ENCODE measurements around the gene PCBD2.
"Not testable (repeated sequence)": the region's sequence is repeated elsewhere in the genome, so short reads cannot be mapped to it uniquely, and the experiment has no call there.

The PCBD2 gene

DNA sequence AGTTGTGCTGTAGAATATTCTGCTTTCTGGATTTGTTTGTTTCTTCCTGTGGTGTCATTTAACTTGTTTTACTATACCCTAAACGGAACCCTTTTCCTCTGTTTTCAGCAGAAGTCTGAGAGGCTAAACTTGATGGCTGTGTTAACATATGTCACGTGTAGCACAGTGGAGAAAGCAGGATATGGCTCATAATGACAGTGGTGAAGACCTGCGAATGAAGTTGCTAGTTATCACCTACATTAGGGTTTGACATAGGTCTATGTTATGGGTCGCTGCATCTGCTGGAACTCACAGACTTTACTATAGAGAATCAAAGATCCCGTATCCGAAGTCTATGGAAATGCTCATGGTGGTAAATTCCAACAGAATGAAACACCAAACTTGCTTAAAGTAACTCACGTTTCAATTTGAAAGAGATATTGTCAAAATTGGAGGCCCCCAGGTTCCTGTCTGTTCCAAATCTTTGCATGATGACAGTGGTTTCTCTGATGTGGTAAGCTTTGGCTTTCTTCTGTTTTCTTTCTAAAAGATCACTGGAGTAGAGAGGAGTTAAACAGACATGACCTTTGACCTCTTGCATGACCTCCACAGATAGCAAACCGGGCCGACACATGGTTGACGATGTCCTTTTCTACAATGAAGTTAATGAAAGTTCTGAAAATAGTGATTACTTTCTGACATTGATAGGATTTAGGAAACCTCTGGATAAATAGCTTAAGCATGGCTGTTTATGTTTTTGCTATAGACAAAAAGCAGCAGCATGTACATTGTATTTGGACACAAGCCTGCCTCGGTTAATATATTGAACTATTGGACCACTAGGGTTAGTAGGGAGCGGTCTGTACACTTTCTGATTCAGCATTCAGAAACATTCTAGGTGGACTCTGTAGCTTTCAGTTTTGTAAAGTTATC is 59.7 kb downstream of the PCBD2 start:
- DNase-seq, result no peak

DNA sequence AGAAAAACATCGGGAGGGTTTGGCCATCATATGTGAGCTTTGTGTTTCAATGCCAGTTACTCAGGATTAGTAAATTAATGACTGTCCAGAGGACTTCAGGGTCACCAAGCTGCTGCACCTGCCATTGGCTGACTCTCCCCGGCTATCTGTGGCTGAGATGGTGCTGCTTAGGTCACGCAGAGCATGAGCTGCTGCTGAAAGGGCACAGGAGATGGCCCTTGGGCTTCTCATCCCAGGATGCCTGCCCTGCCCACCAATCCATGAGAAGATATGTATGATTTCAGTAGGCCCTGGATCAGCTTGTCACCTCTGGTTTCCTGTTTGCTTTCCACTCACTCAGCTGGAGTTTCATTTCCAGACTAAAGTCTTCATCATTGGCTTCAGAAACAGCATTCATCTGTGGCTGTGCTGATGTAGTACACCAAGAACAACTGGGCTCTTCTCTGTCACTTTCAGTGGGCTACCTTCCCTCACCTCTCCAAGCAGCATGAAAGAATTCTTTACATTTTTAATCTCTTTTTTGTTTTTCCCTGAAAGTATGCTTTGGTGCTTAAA is 60.4 kb downstream of the PCBD2 start:
- no peak for DNase-seq

DNA sequence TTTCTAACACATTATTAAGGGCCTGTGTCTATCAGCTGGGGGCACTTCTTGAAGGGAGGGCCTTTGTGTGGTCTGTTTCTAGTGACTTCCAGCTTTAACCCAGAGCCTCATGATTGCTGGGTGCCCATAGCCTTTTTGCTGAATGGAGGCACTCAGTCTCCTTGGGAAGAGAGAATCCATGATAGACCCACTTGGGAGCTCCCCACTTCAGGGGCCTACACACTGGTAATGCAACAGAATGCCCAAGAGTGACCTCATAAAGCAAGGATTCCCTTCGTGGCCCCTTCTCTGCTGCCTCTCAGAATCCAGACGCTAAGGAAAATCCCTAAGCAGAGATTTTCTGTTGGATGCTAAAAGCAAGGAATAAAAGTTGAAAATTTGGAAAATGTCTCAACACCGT is 62.7 kb downstream of the PCBD2 start, which contains the start of gene CATSPER3:
Gene CATSPER3, plus strand, starts transcription at position 301 of the 400 bp plus-strand sequence. Its CDS starts 85 bp downstream, at position 386.
- DNase-seq, result no peak

DNA sequence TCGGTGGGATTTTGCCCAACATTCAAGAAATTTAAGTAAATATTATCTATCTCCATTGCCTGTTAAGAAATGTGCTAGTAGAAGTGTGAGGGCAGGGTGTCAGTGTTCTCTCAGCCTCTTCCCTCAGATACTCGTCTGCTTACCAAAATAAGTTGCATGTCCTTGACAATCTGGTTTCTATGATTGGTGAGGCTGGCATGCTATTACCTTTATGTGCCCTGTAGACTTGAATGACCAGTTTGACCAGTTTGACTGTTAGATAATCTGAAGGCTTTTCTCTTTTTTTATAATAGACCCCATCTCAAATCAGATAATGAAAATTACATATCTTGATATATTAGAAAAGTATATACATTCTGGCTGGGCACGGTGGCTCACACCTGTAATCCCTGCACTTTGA is 63.1 kb downstream of the PCBD2 start:
- no peak for DNase-seq

DNA sequence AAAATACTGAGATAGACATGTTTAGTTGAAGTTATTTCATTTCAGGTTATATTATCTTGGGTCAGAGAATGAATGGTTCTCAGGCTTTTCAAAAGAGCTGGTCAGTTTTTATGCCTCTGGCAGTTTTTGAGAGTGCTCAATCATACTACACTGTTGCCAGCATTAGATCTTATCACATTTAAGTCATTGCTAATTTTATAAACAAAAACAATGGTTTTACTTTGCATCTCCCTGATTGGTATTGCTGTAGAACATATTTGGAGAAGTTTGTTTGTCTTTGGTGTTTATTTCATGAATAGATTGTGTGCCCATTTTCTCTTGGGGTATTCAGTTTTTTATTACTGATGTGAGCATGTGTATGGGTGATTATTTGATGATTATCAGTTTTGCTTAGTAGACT is 64.2 kb downstream of the PCBD2 start:
- no peak for DNase-seq

DNA sequence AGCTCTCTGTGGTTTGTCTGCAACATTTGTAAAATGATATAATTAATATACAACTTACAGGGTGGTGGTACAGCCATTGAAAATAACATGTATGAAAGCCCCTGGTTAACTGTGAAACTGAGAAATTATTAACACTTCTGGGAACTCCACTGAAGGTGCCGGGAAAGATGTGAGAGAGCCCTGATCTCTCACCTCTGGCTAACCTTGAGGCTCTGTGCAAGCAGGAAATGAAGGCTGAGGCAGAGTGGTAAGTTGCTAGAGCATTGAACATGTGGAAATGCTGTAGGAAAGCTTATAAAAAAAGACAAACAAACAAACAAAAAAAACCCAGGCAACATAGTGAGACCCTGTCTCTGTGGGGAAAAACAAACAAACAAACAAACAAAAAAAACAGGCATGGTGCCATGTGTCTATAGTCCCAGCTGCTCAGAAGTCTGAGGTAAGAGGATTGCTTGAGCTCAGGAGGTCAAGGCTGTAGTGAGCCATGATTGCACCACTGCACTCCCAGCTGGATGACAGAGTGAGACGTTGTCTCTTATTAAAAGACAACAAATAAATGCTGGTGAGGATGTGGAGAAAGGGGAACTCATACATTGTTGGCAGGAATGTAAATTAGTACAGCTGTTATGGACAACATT is 70.3 kb downstream of the PCBD2 start:
- DNase-seq, result no peak

DNA sequence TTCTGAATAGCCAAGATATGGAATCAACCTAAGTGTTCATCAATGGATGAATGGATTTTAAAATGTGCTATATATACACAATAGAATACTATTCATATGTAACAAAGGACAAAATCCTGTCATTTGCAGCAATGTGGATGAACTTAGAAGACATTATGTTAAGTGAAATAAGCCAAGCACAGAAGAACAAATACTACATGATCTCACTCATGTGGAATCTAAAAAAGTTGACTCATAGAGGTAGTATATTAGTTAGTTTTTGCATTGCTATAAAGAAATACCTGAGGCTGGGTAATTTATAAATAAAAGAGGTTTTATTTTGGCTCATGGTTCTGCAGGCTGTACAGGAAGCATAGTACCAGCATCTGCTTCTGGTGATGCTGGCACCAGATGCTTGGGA is 70.9 kb downstream of the PCBD2 start:
- no peak for DNase-seq

DNA sequence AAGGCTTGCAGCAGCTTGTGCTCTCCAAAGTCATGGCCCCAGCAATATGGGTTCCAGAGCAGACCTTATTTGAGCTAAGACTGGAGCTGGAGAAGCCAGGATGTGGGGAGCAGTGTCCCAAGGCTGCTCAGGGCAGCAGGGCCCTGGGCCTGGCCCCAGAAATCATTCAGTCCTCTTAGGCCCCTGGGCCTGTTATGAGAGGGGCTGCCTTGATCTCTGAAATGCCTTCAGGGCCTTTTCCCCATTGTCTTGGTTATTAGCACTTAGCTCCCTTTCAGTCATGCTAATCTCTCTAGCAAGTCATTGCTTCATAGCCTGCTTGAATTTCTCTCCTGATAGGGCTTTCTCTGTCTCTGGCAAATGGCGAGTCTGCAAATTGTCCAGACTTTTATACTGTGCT is 71.9 kb downstream of the PCBD2 start:
- no peak for DNase-seq

DNA sequence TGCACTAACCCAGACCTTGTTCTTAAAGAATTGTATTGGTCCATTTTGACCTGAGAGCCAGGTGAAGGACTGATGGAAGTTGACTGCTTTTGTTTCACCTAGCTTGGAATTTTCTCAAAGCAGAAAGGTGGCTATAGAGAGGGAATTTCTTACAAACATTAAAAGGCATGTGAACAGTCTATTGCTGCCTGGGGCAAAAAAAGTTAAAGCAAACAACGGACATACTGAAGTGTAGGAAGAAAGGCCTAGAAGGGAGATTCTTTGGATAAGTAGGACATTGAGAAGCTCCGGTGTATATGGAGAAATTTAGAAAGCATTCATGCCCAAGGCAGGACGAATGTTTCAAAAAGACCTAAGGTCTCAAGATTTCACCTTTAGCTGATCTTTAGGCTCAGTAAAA is 74.5 kb downstream of the PCBD2 start:
- DNase-seq, result no peak

DNA sequence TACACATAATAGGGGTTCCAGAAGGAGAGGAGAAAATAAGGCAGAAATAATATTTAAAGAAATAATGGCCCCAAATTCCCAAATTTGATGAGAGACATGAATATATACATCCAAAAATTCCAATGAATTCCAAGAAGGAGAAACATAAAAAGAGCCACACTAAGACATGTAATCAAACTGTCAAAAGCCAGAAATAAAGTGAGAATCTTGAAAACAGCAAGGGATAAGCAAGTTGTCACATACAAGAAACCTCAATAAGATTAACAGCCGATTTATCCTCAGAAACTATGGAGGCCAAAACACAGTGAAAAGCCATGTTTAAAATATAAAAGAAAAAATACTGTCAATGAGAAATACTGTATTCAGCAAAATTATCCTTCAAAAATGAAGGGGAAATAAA is 77.3 kb downstream of the PCBD2 start:
- no peak for DNase-seq

DNA sequence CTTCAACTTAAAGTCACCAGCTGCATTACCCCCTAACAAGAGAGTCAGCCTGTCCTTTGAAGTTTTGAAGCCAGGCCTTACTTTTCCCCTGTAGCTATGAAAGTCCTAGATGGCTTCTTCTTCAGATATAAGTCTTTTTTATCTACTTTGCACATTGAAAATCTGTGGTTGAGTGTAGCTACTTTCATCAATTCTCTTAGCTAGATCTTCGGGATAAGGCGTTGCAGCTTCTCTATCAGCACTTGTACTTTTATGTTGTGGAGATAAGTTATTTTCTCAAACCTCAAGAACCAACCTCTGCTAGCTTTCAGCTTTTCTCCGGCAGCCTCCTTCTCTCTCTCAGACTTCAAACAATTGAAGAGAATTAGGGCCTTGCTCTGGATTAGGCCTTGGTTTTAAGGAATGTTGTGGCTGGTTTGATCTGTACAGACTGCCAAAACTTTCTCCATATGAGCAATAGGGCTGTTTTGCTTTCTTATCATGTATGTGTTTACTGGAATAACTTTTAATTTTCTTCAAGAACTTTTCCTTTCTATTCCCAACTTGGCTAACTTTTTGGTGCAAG is 84.4 kb downstream of the PCBD2 start:
- no peak for DNase-seq

DNA sequence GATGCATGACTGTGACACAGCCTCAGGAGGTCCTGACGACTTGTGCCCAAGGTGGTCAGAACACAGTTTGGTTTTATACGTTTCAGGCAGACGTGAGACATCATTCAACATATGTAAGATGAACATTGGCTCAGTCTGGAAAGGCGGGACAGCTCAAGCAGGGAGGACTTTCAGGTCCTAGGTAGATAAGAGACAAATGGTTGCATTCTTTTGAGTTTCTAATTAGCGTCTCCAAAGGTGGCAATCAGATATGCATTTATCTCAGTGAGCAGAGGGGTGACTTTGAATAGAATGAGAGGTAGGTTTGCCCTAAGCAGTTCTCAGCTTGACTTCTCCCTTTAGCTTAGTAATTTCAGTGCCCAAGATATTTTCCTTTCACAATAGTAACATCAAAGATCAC is 85.3 kb downstream of the PCBD2 start:
- DNase-seq, result not testable (repeated sequence)

DNA sequence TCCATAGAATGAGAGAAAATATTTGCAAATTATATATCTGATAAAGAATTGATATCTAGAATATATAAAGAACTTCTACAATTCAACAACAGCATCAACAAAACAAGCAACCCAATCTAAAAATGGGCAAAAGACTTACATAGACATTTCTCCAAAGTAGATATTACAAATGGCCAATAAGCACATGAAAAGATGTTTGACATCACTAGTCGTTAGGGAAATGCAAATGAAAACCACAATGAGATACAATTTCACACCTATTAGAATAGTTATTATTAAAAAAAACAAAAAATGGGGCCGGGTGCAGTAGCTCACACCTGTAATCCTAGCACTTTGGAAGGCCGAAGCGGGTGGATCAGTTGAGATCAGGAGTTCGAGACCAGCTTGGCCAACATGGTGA is 87.2 kb downstream of the PCBD2 start:
- DNase-seq, result no peak

DNA sequence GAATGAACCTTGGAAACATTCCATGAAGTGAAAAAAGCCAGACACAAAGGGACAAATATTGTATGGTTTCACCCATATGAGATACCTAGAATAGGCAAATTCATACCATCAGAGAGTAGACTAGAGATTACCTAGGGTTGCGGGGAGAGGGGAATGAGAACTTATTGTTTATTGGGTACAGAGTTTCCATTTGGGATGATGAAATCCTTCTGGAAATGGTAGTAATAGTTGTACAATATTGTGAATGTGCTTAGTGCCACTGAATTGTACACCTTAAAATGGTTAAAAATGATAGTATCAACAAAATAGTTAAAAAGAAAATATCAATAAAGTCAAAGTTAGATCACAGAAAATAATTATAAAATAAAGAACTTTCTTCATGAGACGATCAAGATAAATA is 88.2 kb downstream of the PCBD2 start:
- DNase-seq, result no peak

DNA sequence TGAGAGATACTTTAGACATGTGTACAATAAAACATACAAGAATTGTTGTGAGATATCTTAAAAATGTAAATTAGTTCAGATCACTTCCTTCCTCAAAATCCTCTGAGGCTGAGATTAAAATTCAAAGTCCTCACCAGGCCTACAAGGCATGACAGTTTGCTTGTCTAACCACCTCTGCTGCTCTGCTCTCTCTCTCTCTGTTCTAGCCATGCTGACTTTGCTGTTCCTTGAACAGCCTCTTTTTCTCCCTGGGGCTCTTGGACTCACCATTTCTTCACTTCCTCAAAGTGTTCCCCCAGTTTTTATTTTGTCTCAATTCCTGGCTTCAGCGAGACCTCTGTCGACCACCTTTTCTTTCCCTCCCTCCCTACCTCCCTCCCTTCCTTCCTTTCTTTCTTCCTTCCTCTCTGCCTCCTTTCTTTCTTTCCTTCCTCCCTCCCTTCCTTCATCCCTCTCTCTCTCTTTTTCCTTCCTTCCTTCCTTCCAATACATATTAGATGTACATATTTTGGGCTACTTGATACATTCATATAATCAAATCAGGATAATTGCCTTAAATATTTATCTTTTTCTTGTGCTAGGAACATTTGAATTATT is 89.7 kb downstream of the PCBD2 start:
- no peak for DNase-seq

DNA sequence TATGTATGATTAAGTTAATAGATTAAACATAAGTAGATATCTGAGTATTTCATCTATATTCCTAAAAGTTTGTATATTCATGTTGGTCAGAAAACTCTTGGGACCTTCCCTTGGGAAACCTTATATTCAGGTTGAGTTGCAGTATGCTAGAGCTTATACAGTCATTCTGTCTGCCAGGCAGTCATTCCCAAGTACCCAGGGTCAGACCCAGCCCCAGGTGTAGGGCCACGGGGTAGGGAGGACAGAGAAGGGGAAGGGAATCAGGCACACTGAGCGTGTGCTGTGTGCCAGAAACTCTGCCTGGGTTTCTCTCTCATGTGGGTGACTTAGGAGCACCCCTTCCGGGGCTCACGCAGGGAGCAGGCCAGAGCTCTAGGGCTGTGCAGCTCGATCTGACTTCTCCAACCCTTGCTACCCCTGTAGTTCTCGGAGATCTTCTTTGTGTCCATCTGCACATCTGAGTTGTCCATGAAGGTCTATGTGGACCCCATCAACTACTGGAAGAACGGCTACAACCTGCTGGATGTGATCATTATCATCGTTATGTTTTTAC is 91.0 kb downstream of the PCBD2 start:
- no peak for DNase-seq

DNA sequence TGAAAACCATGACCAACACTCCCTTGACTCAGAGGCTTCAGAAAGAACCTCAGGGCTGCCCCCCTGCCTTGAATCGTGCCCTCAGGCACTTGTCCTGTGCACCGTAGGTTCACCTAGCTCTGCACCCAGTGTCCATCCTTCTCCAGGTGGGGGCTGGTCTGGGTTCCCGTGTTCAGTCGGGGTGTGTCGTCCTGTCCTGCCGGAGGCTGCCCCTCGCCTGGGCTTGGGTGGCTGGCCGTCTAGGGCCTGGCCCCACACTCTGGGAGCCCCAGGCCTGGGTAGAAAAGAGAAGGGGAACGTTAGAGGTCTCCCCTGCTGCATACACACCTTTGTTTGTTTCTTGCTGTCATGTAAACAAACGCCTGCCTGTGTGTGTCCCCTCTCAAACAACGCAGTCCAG is 92.1 kb downstream of the PCBD2 start:
- no peak for DNase-seq

DNA sequence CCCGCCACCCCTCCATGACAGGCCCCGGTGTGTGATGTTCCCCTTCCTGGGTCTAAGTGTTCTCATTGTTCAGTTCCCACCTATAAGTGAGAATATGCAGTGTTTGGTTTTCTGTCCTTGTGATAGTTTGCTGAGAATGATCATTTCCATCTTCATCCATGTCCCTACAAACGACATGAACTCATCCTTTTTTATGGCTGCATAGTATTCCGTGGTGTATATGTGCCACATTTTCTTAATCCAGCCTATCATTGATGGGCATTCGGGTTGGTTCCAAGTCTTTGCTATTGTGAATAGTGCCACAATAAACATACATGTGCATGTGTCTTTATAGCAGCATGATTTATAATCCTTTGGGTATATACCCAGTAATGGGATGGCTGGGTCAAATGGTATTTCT is 93.1 kb downstream of the PCBD2 start:
- not testable (repeated sequence) for DNase-seq

DNA sequence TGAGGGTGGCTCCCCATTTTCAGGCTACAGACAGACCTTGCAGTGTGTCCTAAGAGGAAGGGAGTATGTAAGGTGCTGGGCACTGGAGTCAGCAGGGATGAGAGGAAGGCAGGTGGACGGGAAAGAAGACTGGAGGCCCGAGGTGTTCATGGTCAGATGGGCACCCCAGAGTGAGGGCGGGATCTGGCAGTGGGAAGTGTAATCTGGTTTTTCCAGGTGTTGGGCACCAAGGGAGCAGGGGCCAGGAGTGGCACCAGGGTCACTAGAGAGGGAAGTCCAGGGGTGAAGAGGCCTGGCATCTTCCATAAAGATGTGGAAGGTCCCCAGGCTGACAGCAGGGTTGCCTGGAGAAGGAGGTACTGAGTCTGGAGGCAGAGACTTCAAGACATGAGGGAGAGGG is 99.4 kb downstream of the PCBD2 start:
- no peak for DNase-seq

DNA sequence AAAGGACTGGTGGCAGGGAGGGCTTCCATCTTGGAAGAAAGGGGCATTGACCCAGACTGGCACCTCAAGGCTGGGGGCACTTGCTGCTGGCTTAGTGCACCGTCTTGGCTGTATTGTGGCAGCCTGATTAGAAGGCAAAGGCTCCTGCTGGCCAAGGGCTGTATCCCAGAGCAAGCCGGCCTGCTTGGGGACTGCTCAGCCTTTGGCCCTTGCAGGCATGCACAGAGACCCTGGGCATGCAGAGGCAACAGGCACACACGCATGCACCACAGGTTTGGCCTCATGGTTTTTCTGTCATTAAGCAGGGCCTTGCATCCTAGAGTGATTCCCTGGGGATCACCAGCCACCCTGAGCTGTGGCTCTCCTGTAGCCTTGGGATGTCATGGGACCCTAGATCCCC is 100.1 kb downstream of the PCBD2 start:
- DNase-seq, result no peak

DNA sequence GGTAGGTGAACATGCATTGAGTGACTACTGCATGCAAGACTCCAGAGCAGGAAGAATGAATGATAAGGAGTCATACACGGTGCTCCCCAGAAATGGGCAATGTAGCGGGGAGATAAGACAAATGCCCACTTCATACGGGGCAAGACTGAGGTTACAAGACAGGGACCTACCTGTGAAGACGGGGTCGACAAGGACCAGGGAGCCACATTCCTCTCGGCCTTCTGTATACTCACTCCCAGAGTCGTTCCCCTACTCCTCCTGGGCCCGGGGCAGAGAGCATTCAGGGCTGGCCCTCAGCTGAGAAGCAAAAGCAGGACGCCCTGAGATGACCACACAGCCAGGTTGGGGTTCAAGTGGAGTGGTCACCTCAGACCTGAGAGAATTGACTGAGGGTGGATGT is 102.4 kb downstream of the PCBD2 start:
- DNase-seq, result no peak

DNA sequence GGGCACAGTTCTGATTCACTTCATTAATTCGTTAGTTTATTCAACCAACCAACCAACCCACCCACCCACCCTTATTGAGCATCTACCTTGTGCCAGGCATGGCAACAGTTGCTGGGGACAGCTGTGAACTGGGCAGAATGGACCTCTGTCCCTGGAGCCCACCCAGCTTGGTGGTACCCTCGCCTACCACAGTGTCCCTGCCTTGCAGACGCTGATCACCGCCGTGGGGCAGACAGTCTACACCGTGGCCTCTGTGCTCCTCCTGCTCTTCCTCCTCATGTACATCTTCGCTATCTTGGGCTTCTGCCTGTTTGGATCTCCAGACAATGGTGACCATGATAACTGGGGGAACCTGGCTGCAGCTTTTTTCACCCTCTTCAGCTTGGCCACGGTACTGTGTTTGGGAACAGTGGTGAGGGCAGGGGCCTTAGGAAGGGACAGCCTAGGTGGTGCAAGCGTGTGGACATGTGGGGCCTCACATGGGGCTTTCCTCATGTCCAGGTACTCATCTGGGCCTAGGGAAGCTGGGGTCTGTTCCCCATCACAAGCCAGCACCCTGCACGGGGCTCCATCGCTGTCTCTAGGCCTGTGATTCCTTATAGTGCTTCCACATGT is 102.9 kb downstream of the PCBD2 start:
- no peak for DNase-seq

DNA sequence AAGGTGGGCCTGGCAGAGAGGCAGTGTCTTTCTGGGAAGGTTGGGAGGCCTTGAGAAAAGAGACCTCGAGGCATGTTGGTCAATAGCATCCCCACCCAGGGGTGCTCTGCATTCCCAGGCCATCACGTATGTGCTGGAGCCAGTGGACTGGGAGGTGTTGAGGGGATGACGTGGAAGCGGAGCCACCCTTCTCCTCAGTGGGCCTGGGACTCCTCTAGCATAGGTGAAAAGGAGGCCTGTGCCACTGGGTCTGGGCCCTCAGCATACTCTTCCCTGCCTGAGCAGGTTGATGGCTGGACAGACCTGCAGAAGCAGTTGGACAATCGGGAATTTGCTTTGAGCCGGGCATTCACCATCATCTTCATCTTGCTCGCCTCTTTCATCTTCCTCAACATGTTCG is 103.6 kb downstream of the PCBD2 start:
- no peak for DNase-seq
